RPMI8226 (cell line): Measurements from ENCODE around the gene FGD6.
"Not testable (repeated sequence)": the region's sequence is repeated elsewhere in the genome, so short reads cannot be mapped to it uniquely, and the experiment has no call there.

Experiments used
- DNase-seq: peaks from one replicate; pipeline ENCODE4 v3.0.0-alpha.2; 2015

The FGD6 gene

DNA sequence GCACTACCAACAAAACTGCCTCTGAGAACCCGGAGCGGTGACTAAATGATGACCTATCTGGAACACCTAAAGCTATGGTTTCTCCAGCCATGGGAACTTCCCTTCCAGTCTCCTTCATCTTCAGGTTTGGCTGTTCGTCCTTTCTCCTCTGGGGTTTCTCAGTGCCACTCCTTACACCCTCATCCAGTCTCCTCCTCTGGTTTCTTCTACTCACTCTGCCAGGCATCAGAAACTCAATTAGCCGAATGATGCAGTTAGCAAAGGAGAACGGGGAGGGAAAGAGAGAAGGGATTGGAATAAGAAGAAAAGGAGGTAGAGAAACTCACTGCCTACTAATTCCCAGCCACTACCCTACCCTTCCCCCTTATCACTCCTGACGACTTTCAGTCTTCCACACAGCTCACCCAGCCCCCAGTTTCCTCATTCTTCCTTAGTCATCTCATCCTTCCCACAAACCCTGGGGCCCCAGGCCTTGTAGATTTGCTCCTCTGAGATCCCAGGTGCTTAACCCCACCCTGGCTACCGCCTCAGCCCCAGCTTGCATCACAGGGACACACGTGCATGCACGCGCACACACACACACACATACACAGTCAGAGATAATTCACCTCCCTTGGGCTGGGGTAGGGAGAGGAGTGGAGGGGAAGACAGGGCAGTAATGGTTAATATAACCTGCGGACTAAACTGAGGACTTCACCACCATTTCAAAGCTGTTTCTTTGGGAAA is 13.0 kb downstream of the FGD6 start:
- no peak for DNase-seq

DNA sequence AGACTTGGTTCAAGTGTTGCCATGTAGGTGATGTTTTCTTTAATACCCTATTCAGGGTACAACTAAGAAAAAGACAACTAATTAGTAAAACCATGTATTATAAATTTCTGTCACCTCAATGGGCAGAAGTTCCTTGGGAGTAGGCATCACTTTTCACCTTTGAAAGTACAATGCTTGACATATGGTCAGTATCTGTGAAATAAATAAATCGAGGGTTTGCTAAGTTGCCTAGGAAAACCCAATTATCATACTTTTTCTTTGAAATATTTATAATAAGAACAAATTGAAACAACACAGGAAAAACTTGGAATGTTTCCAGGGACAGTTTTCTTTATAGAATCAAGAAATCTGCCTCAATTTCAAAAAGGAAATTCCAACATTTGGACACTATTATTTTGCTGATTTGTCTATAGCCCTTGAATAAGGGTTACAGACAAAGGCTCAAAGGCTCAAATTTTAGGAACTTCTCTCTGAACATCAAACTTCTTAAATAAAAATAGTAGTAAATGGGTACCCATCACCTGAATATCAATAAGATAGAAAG is 13.7 kb downstream of the FGD6 start:
- DNase-seq, result no peak

DNA sequence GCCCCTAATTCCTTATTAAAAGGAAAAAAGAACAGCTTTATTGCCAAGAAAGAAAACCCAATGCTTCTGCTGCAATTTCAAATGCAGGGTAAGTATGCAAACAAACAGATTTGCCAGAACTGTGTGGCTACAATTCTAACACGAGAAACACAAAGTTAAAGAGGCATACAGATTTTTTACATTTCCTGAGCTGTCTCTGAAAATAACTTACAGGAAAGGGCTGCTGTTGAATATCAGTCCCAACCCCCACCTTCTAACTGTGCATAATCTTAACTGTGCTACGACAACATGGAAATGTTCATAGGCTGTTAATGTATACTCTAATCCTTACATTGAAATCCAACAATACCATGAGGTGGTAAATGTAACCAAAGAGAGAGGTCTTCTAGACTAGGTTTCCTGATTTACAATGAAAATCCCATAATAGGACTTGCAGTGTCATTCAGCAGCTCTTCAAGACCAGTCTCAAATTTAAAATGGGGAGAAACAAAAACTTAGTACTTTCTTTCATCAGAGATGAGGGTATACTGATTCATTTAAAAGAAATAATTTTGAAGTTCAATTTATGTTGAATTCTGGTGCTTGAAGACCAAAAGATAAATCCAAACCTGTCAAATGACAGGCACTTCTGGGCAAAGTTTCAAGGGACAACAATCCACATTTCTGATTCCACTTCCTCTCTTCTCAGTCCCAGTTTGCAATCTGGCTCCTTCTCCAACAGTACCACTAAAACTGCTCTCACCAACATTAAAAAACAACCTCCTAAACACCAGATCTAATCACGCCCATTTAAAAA is 14.4 kb downstream of the FGD6 start:
- no peak for DNase-seq

DNA sequence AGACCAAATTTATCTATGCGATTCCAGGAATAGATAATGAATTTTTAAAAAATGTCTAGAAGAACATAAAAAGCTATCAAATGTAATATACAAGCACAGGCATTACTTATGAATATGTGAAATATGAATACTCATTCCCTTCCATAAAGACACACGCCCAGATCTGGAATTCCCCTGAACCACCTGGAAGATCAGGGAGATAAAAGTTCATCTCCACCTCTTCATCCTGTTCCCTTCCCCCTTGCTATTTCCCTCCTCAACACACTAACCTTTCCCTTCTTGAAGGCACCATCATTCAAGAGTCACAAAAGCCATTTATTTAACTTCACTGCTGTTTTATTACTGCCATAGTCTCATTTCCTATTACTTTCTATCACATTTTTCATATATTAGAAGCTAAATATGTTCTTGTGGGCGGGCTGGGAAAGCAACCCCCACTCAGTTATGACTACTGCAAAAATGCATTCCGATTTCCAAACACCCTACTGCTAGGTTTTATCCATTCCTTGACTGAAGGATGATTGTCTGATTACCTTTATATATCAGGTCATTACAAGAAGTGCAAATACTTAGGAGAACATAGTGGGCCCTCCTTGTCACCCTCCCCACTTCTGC is 16.1 kb downstream of the FGD6 start:
- no peak for DNase-seq

DNA sequence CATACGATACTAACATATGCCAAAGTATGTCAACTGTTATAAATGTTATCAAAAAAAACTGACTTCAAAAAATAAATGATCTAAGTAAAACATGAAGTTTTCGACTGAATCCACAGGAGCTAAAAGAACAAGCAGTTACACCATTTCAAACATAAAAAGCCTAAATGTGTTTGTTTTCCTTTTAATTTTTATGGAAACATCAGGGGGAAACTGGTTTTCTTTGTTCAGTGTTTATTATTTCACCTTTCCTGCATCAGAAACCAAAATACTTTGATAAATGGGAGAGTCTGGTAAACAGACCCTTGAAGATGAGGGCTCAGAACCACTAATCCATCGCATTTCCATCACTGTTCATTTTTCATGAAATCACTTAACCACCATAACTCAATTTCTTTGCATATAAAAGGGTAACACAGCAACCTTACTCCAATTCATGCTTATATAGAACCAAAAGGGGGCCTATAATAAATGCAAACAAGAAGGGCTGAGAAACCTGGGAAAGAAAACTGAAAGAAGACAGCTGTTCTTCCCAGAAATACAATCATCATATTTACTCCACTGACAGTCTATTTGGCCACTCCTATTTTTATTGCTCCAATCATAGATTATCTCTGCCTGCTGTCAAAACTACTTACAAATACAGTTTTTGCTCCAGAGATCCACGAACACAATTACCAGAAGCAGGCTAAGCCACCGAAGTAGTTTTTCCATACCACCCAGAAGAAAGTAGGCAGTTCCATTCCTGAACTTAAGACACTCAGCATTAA is 17.0 kb downstream of the FGD6 start:
- DNase-seq, result no peak

DNA sequence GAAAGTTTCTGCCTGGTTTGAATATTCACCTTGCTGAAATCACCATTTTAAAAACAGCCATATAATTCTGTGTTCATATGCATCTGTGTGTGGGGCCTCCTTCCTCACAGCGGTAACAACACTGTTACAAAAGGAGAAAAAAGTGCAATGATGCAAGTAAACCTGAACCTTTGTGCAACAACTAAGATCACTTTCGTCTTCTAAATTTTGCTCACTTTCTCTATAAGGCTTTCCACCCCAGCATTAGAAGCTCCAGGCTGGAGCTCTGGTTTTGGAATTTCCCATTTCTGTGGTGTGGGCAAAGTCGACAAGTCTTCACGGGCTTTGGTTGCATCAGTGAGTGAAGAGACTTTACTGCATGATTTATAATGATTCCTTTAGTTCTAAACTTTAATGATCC is 18.4 kb downstream of the FGD6 start:
- DNase-seq, result no peak

DNA sequence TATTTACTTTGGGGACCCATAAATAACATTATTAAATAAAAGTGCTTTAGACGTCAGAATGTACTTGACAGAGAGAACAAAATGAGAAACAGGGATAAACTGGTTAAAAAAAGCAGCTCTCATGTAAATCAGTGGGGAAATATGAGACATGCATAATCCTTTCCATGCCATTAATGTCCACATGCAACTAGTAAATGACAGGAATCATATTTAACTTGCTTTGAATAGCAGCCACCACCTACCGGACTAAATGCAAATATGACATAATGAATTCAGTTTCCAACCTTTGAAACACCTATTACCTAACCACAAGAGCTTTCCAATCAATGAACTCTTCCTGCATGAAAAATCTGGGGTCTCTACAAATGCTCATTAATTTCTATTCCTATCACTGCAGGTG is 19.6 kb downstream of the FGD6 start:
- DNase-seq, result no peak

DNA sequence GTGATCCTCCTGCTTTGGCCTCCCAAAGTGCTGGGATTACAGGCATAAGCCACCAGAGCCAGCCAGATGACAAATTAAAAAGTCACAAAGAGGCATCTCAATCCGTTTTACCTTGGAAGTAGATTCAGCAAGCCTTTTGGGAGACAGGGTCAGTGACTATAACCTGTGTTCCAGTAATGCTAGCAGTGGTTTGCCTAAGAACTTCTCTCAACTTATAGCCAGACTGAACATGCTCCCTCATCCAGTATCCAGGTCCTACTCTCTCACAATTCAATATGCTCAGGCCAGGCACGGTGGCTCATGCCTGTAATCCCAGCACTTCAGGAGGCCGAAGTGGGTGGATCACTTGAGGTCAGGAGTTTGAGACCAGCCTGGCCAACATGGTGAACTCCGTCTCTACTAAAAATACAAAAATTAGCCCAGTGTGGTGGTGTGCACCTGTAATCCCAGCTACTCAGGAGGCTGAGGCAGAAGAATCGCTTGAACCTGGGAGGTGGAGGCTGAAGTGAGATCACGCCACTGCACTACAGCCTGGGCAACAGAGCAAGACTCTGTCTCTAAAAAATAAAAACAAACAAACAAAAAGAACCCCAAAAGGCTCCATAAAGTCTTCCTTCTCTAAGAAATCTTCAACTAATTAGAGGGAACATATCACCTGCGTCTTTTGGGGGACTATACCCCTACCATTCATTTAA is 20.2 kb downstream of the FGD6 start:
- DNase-seq, result not testable (repeated sequence)

GRCh38 chr12:95195122-95195521 is 22.1 kb downstream of the FGD6 start:
- DNase-seq, result no peak

GRCh38 chr12:95193139-95193538 is 24.1 kb downstream of the FGD6 start:
- no peak for DNase-seq

DNA sequence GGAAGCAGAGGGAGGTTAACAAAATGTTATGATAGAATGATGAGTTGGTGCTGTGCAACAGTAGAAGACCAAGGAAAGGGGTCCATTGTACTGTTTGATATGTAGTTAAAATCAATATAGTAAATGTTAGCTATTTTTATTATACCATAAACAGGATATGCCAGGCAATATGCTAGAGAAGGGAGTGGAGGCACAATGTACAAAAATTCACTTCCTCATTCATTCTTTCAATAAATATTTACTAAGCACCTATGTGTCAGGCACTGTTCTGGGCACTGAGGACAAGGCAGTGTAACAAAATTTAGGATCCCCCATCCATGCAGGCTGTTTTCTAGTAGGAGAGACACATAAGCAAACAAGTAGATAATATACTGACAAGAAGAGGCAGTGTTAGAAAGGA is 25.0 kb downstream of the FGD6 start:
- DNase-seq, result no peak

GRCh38 chr12:95191060-95191696 is 26.1 kb downstream of the FGD6 start:
- DNase-seq, result no peak

GRCh38 chr12:95187865-95188415 is 29.3 kb downstream of the FGD6 start:
- no peak for DNase-seq

DNA sequence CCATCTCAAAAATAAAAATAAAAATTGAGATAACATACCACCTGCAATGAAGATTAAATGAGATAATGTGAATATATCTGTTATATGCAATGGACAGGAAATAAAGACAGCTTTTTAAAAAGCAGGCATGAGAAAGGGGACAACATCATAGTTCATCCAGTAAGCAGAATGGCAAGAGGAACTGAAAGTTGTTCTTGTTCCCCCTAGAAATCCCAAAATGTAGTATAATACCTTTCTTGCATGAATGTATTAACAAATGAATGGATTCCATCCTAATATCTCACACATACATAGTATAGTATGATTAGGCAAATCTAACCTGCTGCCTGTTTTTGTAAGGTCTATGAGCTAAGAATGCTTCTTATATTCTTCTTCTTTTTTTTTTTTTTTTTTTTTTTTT is 31.4 kb downstream of the FGD6 start:
- DNase-seq, result no peak

DNA sequence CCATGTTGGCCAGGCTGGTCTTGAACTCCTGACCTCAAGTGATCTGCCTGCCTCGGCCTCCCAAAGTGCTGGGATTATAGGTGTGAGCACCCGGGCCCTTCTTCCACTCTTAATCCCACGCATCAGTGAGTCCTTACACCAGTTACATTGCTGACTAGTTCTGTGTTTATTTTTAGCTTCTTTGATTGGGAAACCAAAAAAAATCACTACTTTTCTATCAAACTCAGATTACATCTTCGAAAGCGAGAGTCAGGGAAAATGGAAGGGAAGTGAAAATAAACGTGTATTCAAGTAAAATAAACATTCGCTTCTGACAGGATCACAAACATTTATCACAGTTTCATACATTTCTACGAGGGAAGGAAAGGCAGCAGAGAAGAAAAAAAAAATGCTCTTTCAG is 32.2 kb downstream of the FGD6 start:
- DNase-seq, result no peak

GRCh38 chr12:95184121-95184520 is 33.1 kb downstream of the FGD6 start:
- no peak for DNase-seq

GRCh38 chr12:95182868-95183415 is 34.3 kb downstream of the FGD6 start:
- DNase-seq, result no peak

DNA sequence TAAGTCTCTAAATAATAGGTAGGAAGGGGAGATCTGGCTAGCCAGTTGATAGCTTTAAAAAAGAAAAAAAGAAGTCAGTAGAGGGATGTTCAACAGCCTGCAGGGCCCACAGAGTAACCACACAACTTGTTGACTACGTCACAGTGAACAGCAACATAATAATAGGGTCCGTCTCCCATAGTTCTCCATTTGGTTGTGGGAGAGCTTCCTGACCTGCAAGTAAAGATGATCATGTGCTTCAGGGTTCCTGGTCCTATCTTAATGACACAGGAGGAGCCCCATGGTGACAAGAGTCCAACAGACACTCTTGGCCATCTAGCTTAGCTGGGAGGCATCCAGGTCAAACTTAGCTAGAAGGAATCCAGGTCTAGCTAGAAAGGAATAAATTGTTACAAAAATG is 36.2 kb downstream of the FGD6 start:
- DNase-seq, result no peak

- DNase-seq, result no peak
Measured at GRCh38 chr12:95179011-95179410, 38.3 kb downstream of the FGD6 start.

- no peak for DNase-seq
Measured at GRCh38 chr12:95178136-95178535, 39.1 kb downstream of the FGD6 start.

GRCh38 chr12:95177201-95177768 is 40.0 kb downstream of the FGD6 start:
- DNase-seq, result no peak
